Activated CD4-positive, alpha-beta T cell treated with anti-CD3 and anti-CD28 coated beads for 48 hours (primary cell): ENCODE measurements around the gene GJB5.

Source experiments
- DNase-seq: peaks from one replicate; pipeline ENCODE4 v3.0.0-alpha.2; 2020

The GJB5 gene

DNA sequence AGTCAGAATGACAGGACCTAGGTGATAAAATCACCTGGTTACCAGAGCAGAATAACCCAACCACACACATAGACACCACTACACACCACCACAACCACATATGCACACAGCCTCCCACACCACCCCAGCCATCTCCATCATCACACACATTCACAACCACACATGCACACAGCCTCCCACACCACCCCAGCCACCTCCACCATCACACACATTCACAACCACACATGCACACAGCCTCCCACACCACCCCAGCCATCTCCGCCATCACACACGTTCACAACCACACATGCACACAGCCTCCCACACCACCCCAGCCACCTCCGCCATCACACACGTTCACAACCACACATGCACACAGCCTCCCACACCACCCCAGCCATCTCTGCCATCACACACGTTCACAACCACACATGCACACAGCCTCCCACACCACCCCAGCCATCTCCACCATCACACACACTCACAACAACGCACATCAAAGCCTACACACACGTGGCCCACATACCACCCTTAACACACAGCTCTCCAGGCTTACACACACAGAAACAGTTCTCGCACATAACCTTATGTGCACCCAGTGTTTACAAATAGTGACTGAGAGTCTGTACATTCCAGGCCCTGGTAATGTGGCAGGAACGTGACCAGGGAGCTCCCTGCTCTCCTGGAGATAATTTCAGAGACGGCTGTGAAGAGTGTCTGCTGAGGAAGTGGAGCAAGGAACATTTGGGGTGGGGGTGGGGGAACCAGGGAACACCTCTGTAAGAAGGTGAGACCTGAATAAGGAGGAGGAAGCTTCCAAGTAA lies 22.9 kb downstream of the GJB5 start:
- no peak for DNase-seq

DNA sequence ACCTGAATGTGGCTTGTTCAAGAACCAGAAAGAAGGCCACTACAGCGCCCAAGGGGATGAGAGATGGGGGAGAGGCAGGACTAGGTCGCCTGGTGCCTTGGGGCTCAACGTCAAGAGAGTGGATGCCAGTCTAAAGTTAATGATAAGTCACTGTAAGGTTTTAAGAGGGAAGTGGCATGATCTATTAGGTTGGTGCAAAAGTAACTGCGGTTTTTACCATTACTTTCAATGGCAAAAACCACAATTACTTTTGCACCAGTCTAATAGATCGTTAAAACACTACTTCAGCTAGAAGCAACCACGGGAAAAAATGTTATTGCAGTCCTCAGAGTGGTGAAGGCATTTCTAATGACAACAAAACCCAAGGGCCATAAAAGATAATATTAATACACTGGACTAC lies 23.5 kb downstream of the GJB5 start:
- no peak for DNase-seq

DNA sequence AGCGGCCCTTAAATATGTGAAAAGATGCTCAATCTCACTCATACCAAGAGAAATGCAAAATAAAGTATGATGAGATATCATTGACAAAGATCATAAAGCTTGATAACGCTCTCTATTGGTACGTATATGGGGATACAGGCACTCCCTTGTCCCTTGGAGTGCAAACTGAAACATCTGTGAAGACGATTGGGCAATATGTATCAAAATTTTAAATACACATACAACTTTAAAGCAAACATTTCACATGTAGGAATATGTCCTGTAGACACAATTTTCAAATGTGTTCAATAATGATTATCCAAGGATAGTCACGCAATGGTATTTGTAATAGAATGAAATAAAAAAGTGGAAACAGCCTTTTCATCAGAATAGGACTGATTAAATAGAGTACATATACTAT lies 24.2 kb downstream of the GJB5 start:
- no peak for DNase-seq

DNA sequence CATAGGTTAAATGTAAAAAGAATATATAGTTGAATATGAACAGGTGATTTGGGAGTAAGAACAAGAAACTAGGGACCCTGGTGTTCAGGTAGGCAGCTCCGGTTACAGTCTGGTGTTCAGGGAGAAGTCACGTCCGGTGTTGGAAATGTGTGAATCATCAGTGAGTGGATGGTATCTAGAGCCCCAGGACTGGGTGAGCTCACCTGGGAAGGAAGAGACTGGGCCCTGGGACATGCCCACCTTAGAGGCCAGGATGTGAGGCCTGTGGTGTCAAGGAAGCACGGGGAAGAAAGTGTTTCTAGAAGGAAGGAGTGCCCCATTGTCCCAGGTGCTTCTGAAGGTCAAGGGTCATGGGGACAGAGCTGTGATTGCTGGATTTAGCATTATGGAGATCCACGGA lies 24.7 kb downstream of the GJB5 start:
- DNase-seq, result no peak

- DNase-seq, result no peak
Measured at GRCh38 chr1:34779962-34780361, 25.1 kb downstream of the GJB5 start.

DNA sequence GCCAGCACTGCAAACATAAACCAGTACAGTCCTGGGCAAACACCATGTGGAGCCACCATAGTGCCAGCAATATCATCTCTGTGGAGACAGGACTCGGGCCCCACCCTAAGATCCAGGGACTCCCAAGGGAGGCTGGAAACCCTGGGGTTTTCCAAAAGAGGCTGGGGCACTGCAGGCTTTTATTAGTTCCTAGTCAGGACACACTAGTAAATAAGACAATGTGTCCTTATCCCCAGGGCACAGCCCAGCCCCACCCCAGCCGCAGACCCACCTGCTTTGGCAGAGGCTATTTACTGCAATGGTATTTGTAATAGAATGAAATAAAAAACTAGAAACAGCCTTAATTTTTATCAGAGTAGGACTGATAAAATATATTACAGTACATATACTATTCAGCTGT lies 25.7 kb downstream of the GJB5 start:
- DNase-seq, result no peak

GRCh38 chr1:34781071-34781843 lies 26.4 kb downstream of the GJB5 start, which contains the start of gene GJB3:
GJB3 (plus strand) TSS chr1:34781214; CDS start chr1:34784763, 3,549 bp downstream.
- DNase-seq, result peak; percentile 18

- DNase-seq, result no peak
Measured at GRCh38 chr1:34781844-34782391, 27.1 kb downstream of the GJB5 start.

DNA sequence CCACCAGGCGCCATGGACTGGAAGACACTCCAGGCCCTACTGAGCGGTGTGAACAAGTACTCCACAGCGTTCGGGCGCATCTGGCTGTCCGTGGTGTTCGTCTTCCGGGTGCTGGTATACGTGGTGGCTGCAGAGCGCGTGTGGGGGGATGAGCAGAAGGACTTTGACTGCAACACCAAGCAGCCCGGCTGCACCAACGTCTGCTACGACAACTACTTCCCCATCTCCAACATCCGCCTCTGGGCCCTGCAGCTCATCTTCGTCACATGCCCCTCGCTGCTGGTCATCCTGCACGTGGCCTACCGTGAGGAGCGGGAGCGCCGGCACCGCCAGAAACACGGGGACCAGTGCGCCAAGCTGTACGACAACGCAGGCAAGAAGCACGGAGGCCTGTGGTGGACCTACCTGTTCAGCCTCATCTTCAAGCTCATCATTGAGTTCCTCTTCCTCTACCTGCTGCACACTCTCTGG lies 29.9 kb downstream of the GJB5 start:
- DNase-seq, result no peak

- no peak for DNase-seq
Measured at GRCh38 chr1:34785231-34785874, 30.5 kb downstream of the GJB5 start.

GRCh38 chr1:34785875-34786470 lies 31.1 kb downstream of the GJB5 start:
- DNase-seq, result no peak

DNA sequence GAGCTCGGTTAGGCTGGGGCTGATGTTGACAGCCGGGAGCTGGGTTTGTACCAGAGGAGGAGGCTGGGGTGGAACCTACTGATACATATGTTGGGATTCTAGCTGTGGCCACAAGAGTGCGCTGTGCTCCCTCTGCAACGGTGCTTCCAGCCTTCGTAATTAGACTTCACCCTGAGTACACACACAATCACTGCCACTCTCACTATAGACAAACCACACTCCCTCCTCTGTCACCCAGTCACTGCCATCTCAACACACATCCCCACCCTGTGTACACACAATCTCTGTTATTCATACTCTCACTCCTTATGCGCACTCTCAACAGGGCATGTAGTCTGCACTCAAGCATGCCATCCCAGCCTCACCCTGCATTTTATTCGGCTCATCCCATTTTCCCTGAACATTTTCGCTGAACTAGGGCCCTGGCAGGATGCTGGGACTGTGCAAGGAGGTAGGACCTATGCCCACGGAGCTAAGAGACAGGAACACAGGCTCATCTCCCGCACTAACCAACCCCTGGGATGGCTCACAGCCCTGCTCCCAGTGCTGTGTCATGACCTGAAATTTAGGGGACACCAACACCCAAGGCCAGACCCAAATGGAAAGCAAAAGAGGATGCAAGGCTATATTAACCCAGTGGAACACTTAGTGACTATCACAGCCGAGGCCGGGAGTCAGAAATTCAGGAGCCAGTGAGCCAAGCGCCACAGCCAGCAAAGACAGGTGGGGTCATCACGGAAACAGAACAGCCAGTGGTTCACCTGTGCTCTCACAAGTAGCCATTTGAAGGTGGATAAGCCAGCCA lies 31.9 kb downstream of the GJB5 start:
- DNase-seq, result peak; percentile 77

DNA sequence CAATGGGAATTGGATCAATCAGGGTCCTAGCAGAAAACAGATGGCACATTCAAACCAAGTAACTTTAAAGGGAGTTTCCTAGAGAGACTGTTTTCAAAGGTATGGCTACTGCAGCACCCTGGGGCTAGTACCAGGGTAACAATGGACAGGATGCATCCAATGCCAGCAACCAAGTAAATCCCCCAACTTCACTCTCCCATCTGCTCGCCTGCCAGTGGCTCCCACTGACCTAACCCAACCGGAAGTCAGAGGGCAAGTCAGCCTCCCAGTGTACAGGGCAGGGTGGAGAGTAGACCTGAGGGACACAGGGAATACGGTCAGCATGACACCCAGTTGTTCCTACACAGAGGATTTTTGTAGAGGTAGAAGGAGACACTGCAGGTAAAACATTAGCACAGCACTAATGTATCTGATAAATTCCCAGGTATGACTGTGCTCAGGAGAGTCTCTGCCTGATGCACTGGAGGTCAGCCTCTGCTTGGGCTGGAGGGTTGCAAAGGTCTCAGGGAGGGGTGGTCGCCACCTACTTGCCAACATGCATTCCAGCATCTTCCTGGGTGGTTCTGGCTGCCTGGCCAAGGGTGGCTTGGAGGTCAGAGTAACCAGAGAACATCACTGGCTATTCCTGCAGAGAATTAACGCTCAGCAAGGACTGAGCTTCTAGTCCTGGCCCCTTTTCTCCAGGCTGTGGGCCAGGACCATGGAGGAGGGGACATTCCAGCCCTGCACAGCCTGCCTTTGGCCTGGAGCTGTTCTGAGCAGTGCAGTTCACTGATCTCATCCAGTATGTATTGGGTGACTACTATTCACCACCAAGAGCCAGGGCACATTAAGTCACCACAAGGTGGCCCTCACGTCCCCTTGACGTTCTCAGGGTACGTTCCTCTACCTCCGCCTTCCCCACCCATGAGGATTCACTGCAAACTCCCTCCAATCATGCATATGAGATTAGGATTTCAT lies 32.9 kb downstream of the GJB5 start:
- peak; percentile 21 for DNase-seq

- DNase-seq, result no peak
Measured at GRCh38 chr1:34790985-34791384, 36.1 kb downstream of the GJB5 start.

- DNase-seq, result no peak
Measured at GRCh38 chr1:34792424-34792823, 37.6 kb downstream of the GJB5 start.

GRCh38 chr1:34792868-34793727 lies 38.3 kb downstream of the GJB5 start, which contains the start of gene GJA4:
GJA4 (plus strand) TSS chr1:34792999; CDS start chr1:34794214, 1,215 bp downstream.
- no peak for DNase-seq

GRCh38 chr1:34794001-34794789 lies 39.3 kb downstream of the GJB5 start:
- DNase-seq, result no peak

DNA sequence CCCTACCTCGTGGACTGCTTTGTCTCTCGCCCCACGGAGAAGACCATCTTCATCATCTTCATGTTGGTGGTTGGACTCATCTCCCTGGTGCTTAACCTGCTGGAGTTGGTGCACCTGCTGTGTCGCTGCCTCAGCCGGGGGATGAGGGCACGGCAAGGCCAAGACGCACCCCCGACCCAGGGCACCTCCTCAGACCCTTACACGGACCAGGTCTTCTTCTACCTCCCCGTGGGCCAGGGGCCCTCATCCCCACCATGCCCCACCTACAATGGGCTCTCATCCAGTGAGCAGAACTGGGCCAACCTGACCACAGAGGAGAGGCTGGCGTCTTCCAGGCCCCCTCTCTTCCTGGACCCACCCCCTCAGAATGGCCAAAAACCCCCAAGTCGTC lies 39.9 kb downstream of the GJB5 start:
- DNase-seq, result no peak

DNA sequence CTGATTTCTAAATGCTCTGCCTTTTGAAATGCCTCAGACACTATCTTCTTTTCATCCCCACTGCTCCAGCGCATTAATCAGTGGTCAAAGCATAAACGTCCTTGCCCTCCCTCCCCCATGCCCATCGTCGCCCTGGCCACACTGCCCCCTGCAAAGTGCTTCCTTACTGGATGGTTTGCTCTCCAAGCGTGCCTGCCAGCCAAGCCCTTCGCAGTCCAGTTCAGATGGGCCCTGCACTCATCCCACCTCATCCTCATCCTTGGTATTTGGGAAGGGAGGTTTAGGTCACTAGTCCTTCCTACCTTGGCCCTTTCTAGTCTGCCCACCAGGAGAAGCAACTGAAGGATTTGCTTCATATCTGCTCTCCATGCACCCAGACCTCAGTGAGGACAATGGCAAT lies 41.1 kb downstream of the GJB5 start:
- DNase-seq, result no peak
